CD4-positive, alpha-beta T cell (primary cell): ENCODE measurements around the gene ADISSP. TPM values are rescaled to one million over a fixed set of nuclear protein-coding genes. Genes with fewer than 3 reads are reported as not detected.

ENCODE experiments used
- ATAC-seq: fragments of 200-7000 bp; cut with Tn5 transposase; one replicate; pipeline ENCODE4 v1.10.0; 2022; ENCODE audit warnings: mild to moderate bottlenecking; ENCODE audit not compliant: poor library complexity
- CTCF ChIA-PET: fragments of 350-600 bp; sonication (Branson Sonifier 250); formaldehyde crosslinking; loops from one replicate; lab custom pipeline; 2021; ENCODE audit warnings: antibody characterized with exemption, inconsistent platforms; lab: Charles Lee
- POLR2A ChIA-PET: fragments of 350-600 bp; sonication (Branson Sonifier 250); formaldehyde crosslinking; loops from one replicate; lab custom pipeline; 2021; ENCODE audit warnings: antibody characterized with exemption, inconsistent platforms; lab: Charles Lee
- DNase-seq, 14 experiments: peaks; one replicate each; pipeline ENCODE4 v3.0.0-alpha.2; 2013 to 2020; ENCODE audit warnings: mixed read lengths in 2 of 14
- H3K27ac ChIP-seq, 2 donors: one replicate each; pipeline versions ENCODE4 v1.5.1 to v1.7.0; 2013; ENCODE audit warnings: low read length in 2 of 2, low read depth in 1 of 2, mild to moderate bottlenecking in 1 of 2
- H3K27me3 ChIP-seq, 2 experiments: 1 replicate in 1 of 2; 2 replicates in 1 of 2; pipeline versions ENCODE4 v1.6.1 to v1.7.0; 2013; ENCODE audit warnings: low read length in 2 of 2, control low read depth in 1 of 2, mild to moderate bottlenecking in 1 of 2, moderate library complexity in 1 of 2; ENCODE audit not compliant: insufficient read depth in 2 of 2, control insufficient read depth in 1 of 2
- H3K36me3 ChIP-seq: one replicate; pipeline ENCODE4 v1.6.1; 2013; ENCODE audit warnings: low read length, control low read depth; ENCODE audit not compliant: insufficient read depth
- H3K4me1 ChIP-seq: one replicate; pipeline ENCODE4 v1.6.1; 2013; ENCODE audit warnings: low read length, control low read depth; ENCODE audit not compliant: insufficient read depth
- H3K4me3 ChIP-seq: one replicate; pipeline ENCODE4 v1.5.1; 2013; ENCODE audit warnings: mild to moderate bottlenecking, low read length, moderate library complexity
- H3K9me3 ChIP-seq, 2 experiments: 1 replicate in 1 of 2; 2 replicates in 1 of 2; pipeline versions ENCODE4 v1.6.1 to v1.7.0; 2013; ENCODE audit warnings: low read length in 2 of 2, mild to moderate bottlenecking in 2 of 2, control low read depth in 1 of 2, moderate library complexity in 1 of 2; ENCODE audit not compliant: control insufficient read depth in 1 of 2, insufficient read depth in 1 of 2
- H3K27ac Mint-ChIP-seq: one replicate; pipeline ENCODE4 v1.8.0; 2020; ENCODE audit warnings: mixed read lengths
- H3K27me3 Mint-ChIP-seq: one replicate; pipeline ENCODE4 v1.8.0; 2021; ENCODE audit warnings: mixed read lengths
- H3K36me3 Mint-ChIP-seq: one replicate; pipeline ENCODE4 v1.8.0; 2021; ENCODE audit warnings: low read depth, mixed read lengths
- H3K4me1 Mint-ChIP-seq: one replicate; pipeline ENCODE4 v1.8.0; 2021; ENCODE audit warnings: low read depth, mixed read lengths
- H3K4me3 Mint-ChIP-seq: one replicate; pipeline ENCODE4 v1.8.0; 2020; ENCODE audit warnings: mild to moderate bottlenecking, mixed read lengths
- H3K9me3 Mint-ChIP-seq: one replicate; pipeline ENCODE4 v1.8.0; 2020; ENCODE audit warnings: mixed read lengths
- intact Hi-C, 2 experiments: fragments of 100-400 bp; cut with DNase I in 1 of 2; cut with micrococcal nuclease in 1 of 2; formaldehyde crosslinking; loops; one replicate each; pipeline versions ENCODE4 v1.15.1 to v1.9.0; 2023 to 2025; cut with DNase I, micrococcal nuclease
- total RNA-seq, 174 experiments: library from RNA in 2 of 174; stranded (reverse) in 2 of 174; gene quantifications; one replicate each; pipeline ENCODE4 v1.2.3 and lab custom pipeline; 2021 to 2026
- TF ChIP-seq, protein P1 (sequence below): fragments of 200-600 bp; IDR thresholded peaks from one replicate; pipeline ENCODE4 v1.8.0; 2022; ENCODE audit warnings: antibody characterized with exemption, mild to moderate bottlenecking

Gene ADISSP
- total RNA-seq, 2 experiments from 2014 or later, result 11.2 to 11.6 TPM

DNA sequence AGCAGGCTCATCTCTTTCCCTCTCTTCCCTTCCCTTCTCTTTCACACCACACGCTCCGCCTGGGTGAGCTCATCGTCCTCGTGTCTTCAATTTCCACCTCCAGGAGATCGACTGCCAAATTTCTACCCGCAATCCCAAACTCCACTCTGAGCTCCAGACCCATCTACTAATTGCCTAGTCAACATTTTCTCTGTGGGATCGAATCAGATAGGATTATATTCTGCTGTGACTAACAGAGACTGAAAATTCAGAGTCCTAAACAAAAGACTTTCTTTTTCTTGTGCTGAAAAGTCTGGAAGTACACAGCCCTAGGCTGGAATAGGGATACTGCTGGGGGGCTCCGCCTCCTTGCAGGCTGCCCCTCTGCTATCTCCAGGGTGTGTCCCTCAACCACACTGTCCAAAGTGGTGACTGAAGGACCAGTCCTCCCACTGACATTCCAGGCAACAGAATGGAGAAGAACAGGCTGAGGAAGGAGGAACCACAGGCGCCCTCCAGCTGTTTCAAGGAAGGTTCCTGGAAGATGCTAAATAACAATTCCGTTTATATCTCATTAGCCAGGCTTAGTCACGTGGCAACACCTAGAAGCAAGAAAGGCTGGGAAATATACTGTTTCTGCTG is 40.0 kb downstream of the ADISSP start:
- ChIA-PET CTCF (no interaction called here), POLR2A (no interaction called here)
- Mint-ChIP-seq H3K9me3 (no peaks in the 10 kb centered on the region), H3K27ac (no peak overlapping the region), H3K4me3 (no peak overlapping the region), H3K36me3 (no peaks in the 10 kb centered on the region), H3K4me1 (no peaks in the 10 kb centered on the region), H3K27me3 (peaks cover 60% of the 10 kb centered on the region)
- Histone ChIP-seq H3K4me3 (no peak overlapping the region), H3K4me1 (no peaks in the 10 kb centered on the region), H3K9me3 (no peaks in the 10 kb centered on the region), H3K27ac (no peak overlapping the region), H3K27me3 (peaks cover 32 to 37% of the 10 kb centered on the region in 2 experiments), H3K36me3 (no peaks in the 10 kb centered on the region)
- ATAC-seq (no peak), DNase-seq (no peak)
- TF ChIP-seq, protein P1, sequence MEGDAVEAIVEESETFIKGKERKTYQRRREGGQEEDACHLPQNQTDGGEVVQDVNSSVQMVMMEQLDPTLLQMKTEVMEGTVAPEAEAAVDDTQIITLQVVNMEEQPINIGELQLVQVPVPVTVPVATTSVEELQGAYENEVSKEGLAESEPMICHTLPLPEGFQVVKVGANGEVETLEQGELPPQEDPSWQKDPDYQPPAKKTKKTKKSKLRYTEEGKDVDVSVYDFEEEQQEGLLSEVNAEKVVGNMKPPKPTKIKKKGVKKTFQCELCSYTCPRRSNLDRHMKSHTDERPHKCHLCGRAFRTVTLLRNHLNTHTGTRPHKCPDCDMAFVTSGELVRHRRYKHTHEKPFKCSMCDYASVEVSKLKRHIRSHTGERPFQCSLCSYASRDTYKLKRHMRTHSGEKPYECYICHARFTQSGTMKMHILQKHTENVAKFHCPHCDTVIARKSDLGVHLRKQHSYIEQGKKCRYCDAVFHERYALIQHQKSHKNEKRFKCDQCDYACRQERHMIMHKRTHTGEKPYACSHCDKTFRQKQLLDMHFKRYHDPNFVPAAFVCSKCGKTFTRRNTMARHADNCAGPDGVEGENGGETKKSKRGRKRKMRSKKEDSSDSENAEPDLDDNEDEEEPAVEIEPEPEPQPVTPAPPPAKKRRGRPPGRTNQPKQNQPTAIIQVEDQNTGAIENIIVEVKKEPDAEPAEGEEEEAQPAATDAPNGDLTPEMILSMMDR, result no peak
- intact Hi-C loops, result no loop called here

DNA sequence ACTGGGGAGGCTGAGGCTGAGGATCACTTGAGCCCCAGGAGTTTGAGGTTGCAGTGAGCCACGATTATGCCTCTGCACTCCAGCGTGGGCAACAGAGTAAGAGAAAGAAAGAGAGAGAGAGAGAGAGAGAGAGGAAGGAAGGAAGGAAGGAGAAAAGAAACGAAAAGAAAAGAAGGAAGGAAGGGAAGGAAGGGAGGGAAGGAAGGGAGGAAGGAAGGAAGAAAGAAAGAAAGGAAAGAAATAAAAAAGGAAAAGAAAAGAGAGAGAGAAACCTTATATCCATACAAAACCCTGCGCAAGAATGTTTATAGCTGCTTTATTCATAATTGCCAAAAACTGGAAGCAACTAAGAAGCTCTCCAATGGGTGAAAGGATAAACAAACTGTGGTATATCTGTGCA is 43.2 kb downstream of the ADISSP start:
- H3K4me3 Mint-ChIP-seq, result no peak overlapping the region
- Histone ChIP-seq H3K9me3 (no peaks in the 10 kb centered on the region), H3K4me1 (no peaks in the 10 kb centered on the region), H3K36me3 (no peaks in the 10 kb centered on the region), H3K27ac (no peak overlapping the region), H3K27me3 (peaks cover 15 to 24% of the 10 kb centered on the region in 2 experiments), H3K4me3 (no peak overlapping the region)
- no peaks in the 10 kb centered on the region for H3K4me1 Mint-ChIP-seq
- ATAC-seq (no peak), DNase-seq (no peak)
- TF ChIP-seq, protein P1, result no peak
- H3K9me3 Mint-ChIP-seq, result no peaks in the 10 kb centered on the region
- no peak overlapping the region for H3K27ac Mint-ChIP-seq
- H3K27me3 Mint-ChIP-seq, result peaks cover 58% of the 10 kb centered on the region
- ChIA-PET POLR2A (no interaction called here), CTCF (interaction anchor here (0.7 kb wide), 1 partner anchor 13 kb away, joined by 3 read pairs; no protein-coding TSS in a partner anchor)
- intact Hi-C loops, result no loop called here
- H3K36me3 Mint-ChIP-seq, result no peaks in the 10 kb centered on the region

DNA sequence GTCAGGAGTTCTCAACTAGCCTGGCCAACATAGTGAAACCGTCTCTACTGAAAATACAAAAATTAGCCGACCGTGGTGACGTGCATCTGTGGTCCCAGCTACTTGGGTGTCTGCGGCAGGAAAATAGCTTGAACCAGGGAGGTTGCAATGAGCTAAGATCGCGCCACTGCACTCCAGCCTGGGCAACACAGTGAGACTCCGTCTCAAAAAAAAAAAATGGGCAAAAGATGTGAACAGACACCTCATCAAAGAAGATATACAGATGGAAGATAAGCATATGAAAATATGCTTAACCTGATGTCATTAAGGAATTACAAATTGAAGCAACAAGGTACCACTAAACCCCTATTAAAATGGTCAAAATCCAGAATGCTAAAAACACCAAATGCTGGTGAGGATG is 44.3 kb downstream of the ADISSP start:
- H3K27me3 Mint-ChIP-seq, result peaks cover 55% of the 10 kb centered on the region
- H3K9me3 Mint-ChIP-seq, result no peaks in the 10 kb centered on the region
- Histone ChIP-seq H3K4me3 (no peak overlapping the region), H3K9me3 (no peaks in the 10 kb centered on the region), H3K36me3 (no peaks in the 10 kb centered on the region), H3K27ac (no peak overlapping the region), H3K27me3 (peaks cover 7 to 16% of the 10 kb centered on the region in 2 experiments), H3K4me1 (no peaks in the 10 kb centered on the region)
- POLR2A ChIA-PET, result no interaction called here
- no peak overlapping the region for H3K27ac Mint-ChIP-seq
- no peaks in the 10 kb centered on the region for H3K4me1 Mint-ChIP-seq
- TF ChIP-seq, protein P1, result no peak
- H3K36me3 Mint-ChIP-seq, result no peaks in the 10 kb centered on the region
- intact Hi-C loops, result no loop called here
- H3K4me3 Mint-ChIP-seq, result no peak overlapping the region
- CTCF ChIA-PET, result no interaction called here
- ATAC-seq (no peak), DNase-seq (no peak)
